Bronchial epithelial cell (primary cell): Measurements from ENCODE around the gene CABYR. TPM values are rescaled to one million over a fixed set of nuclear protein-coding genes. Genes with fewer than 3 reads are reported as not detected.

Source experiments
- DNase-seq: peaks from one replicate; pipeline ENCODE4 v3.0.0-alpha.2; 2010; ENCODE audit warnings: low read depth
- FAIRE-seq: peaks from 2 replicates; lab custom pipeline; 2011; peaks lifted over from hg19 to GRCh38; lab: Jason Lieb, UNC
- H3K27me3 ChIP-seq: 2 replicates; pipeline ENCODE4 v1.5.1; 2011; ENCODE audit warnings: low read length; ENCODE audit not compliant: control insufficient read depth, insufficient read depth
- H3K36me3 ChIP-seq: 2 replicates; pipeline ENCODE4 v1.5.1; 2011; ENCODE audit warnings: low read length; ENCODE audit not compliant: control insufficient read depth, insufficient read depth
- H3K4me3 ChIP-seq: 2 replicates; pipeline ENCODE4 v1.5.1; 2011; ENCODE audit warnings: mild to moderate bottlenecking, low read depth, low read length, control low read depth
- total RNA-seq: library from RNA; depleted of rRNA; stranded (reverse); fragments of >200 nt; gene quantifications from 2 replicates; pipeline ENCODE4 v1.2.1, GENCODE V29; 2014
- TF ChIP-seq, protein P1 (sequence below): IDR thresholded peaks from 2 replicates; pipeline ENCODE4 v1.5.1; 2011; ENCODE audit warnings: mild to moderate bottlenecking, moderate library complexity, low read length, control low read depth, inconsistent platforms; ENCODE audit not compliant: insufficient read depth, severe bottlenecking

Gene CABYR
- total RNA-seq, 1 donor from 2014 or later: 0.79 TPM

DNA sequence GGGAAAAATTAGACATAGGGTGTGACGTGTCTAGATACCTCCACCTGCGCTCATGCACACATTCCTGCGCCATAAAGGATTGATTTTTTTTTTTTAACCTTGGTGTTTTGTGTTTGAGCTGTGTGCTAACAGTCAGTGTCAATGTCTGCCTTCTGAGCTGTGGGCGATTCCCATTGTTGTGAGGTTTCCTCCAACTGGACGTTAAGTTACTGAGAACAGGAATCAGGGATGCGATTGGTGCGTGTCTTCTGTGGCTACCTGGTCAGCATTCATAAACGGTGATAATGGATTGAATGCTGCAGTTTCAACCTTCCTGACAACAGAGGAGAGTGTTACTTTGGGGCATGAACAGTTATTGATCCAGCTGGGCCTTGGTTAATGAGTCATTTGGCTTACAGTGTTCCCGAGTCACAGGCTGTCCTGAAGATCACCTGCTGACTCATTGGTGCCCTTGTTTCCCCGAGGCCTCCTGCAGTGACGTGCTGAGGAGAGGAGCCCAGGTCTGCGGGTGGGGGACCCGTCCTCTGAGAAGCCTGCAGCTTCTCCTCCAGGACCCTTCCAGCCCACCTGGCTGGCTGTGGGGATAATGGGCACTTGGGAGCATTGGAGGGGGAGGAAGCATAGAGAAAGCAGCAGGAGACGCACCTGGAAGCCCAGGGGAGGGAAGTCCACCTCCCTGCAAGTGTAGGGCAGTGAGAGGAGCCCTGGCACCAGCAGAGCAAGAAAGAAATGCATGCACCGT is 25.8 kb upstream of the CABYR start:
- peaks cover 2% of the 10 kb centered on the region for H3K36me3 ChIP-seq
- TF ChIP-seq, protein P1, sequence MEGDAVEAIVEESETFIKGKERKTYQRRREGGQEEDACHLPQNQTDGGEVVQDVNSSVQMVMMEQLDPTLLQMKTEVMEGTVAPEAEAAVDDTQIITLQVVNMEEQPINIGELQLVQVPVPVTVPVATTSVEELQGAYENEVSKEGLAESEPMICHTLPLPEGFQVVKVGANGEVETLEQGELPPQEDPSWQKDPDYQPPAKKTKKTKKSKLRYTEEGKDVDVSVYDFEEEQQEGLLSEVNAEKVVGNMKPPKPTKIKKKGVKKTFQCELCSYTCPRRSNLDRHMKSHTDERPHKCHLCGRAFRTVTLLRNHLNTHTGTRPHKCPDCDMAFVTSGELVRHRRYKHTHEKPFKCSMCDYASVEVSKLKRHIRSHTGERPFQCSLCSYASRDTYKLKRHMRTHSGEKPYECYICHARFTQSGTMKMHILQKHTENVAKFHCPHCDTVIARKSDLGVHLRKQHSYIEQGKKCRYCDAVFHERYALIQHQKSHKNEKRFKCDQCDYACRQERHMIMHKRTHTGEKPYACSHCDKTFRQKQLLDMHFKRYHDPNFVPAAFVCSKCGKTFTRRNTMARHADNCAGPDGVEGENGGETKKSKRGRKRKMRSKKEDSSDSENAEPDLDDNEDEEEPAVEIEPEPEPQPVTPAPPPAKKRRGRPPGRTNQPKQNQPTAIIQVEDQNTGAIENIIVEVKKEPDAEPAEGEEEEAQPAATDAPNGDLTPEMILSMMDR: no peak
- peak; percentile 74 for DNase-seq
- H3K27me3 ChIP-seq: no peaks in the 10 kb centered on the region
- FAIRE-seq: peak; percentile 79
- H3K4me3 ChIP-seq: no peak overlapping the region

DNA sequence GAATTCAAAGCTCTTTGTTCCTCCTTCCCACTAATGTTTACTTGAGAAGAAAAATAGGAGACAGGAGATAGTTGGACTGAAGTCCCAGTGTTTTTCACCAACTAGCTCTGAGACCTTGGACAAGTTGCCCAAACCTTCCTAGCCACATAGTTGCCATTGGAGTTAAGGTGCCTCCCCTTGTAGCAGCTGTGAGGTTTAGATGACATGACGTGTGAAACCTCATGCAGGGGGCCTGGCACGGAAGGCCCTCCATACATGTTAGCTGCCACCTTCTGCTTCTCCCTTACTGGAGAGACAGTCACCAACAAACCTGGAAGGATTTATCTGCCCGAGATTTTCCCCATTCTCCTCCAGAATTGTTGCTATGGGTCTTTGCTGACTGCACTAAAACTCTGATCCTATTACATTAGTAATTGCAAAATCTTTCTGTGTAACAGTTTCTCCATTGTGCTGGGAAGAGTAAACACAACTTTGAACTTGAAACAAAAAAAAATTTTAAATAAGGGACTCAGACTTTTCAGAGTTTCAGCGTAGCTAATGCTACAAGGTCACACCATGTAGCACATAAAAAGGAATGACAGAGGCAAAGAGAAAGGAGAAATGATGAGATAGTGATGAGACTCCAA is 23.8 kb upstream of the CABYR start:
- TF ChIP-seq, protein P1: no peak
- DNase-seq: no peak
- Histone ChIP-seq H3K27me3 (no peaks in the 10 kb centered on the region), H3K36me3 (peaks cover 3% of the 10 kb centered on the region), H3K4me3 (no peak overlapping the region)
- FAIRE-seq: no peak

DNA sequence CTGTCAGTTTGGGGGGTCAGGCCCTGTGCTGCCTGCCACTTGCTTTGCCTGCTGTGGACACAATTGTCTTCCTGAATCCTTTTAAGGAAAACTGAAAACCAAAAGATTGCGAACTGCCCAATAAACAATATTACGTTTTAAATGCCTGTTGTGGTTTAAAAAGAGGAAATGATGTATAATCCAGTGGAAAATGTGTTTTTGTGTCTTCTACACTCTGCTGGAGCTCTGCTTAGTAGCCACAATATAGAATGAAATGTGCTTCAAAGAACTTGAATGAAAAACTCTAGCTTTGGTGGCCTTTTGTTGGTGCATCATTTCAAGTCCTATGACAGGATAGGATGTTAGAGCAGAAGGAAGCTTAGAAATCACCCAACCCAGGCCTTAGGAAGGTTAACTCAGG is 23.2 kb upstream of the CABYR start:
- Histone ChIP-seq H3K36me3 (peaks cover 3% of the 10 kb centered on the region), H3K4me3 (no peak overlapping the region), H3K27me3 (no peaks in the 10 kb centered on the region)
- TF ChIP-seq, protein P1: no peak
- FAIRE-seq: no peak
- no peak for DNase-seq

DNA sequence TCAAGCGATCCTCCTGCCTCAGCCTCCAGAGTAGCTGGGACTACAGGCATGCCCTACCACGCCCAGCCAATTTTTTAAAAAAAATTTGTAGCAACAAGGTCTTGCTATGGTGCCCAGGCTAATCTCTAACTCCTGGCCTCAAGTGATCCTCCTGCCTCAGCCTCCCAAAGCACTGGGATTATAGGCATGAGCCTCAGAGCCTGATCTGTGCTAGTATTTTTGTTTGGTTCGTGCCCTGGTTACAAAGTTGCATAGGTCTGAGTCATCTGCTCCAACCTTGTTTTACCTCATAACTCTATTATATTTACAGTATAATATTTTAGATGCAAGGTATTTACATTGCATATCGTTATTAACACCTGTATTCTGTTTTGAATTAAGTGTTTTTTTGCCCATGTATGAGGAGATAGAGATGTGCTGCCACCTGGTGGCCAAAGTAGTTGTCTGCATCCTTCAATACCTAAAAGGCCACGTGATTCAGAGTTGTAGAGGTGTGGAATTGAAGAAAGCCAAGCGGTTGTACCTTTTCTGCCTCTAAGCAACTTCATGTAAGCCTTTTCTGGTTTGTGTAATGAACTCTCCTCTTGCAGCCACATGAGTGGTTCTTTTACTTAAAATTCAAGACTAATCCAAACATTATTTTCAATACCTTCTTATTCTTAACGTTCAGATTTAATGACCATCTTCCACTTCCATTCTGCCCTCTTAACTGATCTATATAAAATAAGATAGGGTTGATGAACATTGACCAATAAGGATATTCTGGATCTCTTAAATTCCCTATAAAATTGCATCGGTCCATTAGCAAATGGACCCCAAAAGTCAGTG is 19.9 kb upstream of the CABYR start:
- TF ChIP-seq, protein P1: peak; percentile 67
- H3K4me3 ChIP-seq: no peak overlapping the region
- H3K36me3 ChIP-seq: peaks cover 3% of the 10 kb centered on the region
- H3K27me3 ChIP-seq: no peaks in the 10 kb centered on the region
- no peak for FAIRE-seq
- peak; percentile 80 for DNase-seq

DNA sequence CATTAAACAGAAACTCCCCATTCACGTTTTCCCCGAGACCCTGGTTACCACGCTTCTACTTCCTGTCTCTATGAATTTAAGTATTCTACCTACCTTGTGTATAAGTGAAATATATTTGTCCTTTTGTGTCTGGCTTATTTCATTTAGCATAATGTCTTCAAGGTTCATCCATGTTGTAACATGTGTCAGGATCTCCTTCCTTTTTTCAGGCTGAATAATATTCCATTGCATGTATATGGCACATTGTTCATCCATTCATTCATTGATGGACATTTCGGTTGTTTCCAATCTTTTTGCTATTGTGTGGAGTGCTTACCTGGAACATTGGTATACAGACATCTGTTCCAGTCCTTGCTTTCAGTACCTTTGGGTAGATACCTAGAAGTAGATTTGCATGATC is 18.2 kb upstream of the CABYR start:
- H3K4me3 ChIP-seq: no peak overlapping the region
- DNase-seq: no peak
- FAIRE-seq: no peak
- TF ChIP-seq, protein P1: no peak
- peaks cover 2% of the 10 kb centered on the region for H3K36me3 ChIP-seq
- H3K27me3 ChIP-seq: no peaks in the 10 kb centered on the region
